ENCODE results near the gene PRH2.
A peak's percentile ranks its signal among the peaks of the same experiment; 100 is the strongest.

Gene PRH2

DNA sequence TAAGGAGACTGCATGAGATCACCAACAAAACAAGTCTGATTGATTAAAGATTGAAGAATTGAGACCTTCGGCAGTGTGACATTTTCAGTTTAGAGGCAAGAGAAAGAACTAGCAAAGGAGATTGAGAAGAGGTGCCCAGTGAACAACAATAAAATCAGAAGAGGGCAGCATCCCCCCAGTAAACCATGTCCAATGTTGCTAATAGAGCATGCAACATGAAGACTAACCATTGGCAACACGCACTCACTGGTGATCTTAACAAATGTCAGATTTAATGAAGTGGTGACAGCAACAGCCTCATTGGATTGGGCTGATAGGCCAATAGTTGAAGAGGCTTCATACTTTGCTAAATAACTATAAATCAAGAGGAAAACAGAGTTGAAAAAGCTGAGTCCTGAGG, 30.8 kb downstream of the PRH2 start:
- DNase-seq (ENCODE audit: low read depth in 2 of 3, low spot score in 1 of 3) = no peak

- DNase-seq (ENCODE audit: low read depth in 2 of 3, low spot score in 1 of 3) = no peak
Observed at GRCh38 chr12:10960211-10960610, 31.2 kb downstream of the PRH2 start.

DNA sequence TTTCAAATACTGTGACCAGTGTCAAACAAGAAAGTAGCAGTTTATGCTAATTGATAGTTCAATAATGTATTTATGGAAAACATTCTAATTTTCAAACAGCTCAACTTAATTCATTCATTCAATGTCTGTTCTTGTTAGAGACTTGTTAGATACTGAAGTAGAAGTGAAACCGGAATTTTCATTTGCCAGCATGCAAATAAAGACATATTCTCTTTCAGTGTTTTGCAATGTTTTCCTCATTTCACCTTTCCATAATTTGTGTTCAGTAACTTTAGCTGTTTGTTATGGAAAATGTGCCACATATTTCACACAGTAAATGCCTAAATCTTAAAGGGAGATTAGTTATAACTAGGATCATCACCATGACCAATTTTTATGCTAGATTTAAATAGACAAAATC, 36.4 kb downstream of the PRH2 start:
- DNase-seq (ENCODE audit: low read depth in 2 of 3, low spot score in 1 of 3) = no peak

DNA sequence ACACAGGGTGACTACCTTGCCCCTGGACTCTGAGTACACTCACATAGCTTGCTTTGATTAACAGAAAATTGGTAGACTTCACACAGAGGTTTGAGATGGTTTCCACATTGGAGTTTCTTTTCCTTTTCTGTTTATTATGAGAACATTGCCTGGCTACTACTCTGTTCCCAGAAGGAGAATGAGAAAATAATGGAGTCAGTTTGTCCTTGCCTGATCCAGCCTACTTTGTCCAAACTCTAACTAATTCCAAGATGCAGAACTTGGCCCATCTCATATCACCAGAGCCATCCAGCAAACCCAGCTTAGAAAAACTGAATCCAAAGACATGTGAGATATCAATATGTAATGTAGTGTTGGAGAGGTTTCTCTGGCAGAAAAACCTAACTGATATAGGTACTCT, 37.3 kb downstream of the PRH2 start:
- DNase-seq (ENCODE audit: low read depth in 2 of 3, low spot score in 1 of 3) = no peak

DNA sequence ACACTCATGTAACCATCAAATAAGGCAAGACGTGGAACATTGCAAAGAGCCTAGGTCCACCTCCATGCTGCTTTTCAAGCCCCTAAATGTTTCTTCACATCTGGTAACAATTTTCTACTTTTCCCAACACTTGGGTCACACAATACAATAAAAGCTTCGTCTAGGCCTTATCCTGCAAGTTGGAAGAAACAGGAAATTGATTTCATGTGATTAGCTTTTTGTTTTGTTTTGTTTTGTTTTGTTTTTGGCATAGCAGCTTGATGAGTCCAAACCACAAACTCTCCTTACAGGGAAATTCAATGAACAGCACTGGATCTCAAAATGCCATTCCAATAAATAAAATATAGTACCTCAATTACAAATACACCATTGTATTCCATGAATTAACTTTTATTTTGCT, 38.4 kb downstream of the PRH2 start:
- no peak for DNase-seq (ENCODE audit: low read depth in 2 of 3, low spot score in 1 of 3)

DNA sequence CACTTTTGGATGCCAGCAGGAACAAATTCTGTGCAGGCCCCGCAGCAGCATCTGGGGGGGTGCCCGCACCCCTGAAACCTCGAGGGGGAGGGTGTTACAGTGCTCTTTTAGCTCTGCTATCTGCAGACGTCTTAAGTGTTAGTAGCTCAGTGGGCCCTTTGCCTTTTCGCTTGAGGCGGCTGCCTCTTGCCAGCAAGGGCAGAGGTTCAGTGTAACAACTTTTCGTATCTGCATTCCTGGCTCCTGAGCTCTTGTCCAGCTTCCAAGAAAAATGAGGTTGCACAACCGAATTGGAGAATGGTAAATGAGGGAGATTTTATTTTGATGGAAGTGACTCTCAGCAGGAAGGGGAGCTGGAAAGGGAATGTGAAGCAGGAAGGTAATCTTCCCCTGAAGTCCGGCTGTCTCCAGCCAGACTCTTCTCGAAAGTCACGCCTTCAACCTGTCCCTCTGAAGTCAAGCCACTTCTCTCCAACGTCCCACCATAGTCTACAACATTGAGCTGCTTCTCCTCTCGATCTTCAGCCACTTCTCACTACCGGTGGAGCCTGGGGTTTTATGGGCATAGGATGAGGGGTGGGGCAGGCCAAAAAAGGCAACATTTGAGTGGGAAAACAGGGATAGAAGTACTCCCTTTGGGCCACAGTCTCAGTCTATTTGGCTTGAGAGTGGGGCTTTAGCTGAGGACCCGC, 39.9 kb downstream of the PRH2 start:
- DNase-seq (ENCODE audit: low read depth in 2 of 3, low spot score in 1 of 3) = no peak

DNA sequence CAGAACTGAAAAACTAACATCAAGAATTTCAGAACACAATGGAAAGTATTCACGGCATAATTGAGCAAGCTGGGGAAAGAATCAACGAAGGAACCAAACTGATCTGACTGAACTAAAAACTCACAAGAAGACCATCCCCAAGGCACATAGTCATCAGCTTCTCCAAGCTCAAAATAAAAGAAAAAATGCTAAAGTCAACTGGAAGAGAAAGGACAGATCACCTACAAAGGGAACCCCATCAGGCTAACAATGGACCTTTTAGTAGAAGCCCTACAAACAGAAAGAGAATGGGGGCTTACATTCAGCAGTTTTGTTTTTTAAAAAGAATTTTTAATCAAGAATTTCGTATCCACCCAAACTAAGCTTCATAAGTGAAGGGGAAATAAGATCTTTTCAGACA, 45.9 kb downstream of the PRH2 start:
- no peak for DNase-seq (ENCODE audit: low read depth in 2 of 3, low spot score in 1 of 3)

- peak; percentile 5 to 17 (median 8) for DNase-seq (ENCODE audit: low read depth in 2 of 3, low spot score in 1 of 3)
Observed at GRCh38 chr12:10982244-10982643, 53.2 kb downstream of the PRH2 start.

Data from stimulated activated CD4-positive, alpha-beta T cell treated with anti-CD3 and anti-CD28 coated beads, Interleukin-12 subunit alpha, Interleukin-12 subunit beta, amount 100 ng/mL, for 48 hours (primary cell).